Peyer's patch (tissue), 4 donors: Measurements from ENCODE around the gene MAML3. TPM values are rescaled to one million over a fixed set of nuclear protein-coding genes. Genes with fewer than 3 reads are reported as not detected.

Experiments used
- DNase-seq, 3 donors: peaks; one replicate each; pipeline ENCODE4 v3.0.0-alpha.2; 2017 to 2019
- H3K27ac ChIP-seq, 4 donors: fragments of 200-600 bp; sonication (generic); one replicate each; pipeline ENCODE4 v1.5.1; 2016 to 2019
- H3K27me3 ChIP-seq, 2 donors: fragments of 200-600 bp; sonication (generic); one replicate each; pipeline ENCODE4 v1.5.1; 2019
- H3K36me3 ChIP-seq, 3 donors: fragments of 200-600 bp; sonication (generic); one replicate each; pipeline ENCODE4 v1.5.1; 2016 to 2019
- H3K4me1 ChIP-seq, 4 donors: fragments of 200-600 bp; sonication (generic); one replicate each; pipeline ENCODE4 v1.5.1; 2016 to 2019
- H3K4me3 ChIP-seq, 4 donors: fragments of 200-600 bp; sonication (generic); 1 replicate in 3 of 4; 2 replicates in 1 of 4; pipeline ENCODE4 v1.5.1; 2016 to 2019; ENCODE audit warnings: mild to moderate bottlenecking in 1 of 4
- H3K9me3 ChIP-seq, 4 donors: fragments of 200-600 bp; sonication (generic); one replicate each; pipeline ENCODE4 v1.5.1; 2016 to 2019; ENCODE audit warnings: mild to moderate bottlenecking in 1 of 4
- CTCF ChIP-seq, 6 experiments: fragments of 450-650 bp in 4 of 6; fragments of 200-600 bp in 2 of 6; sonication (generic) in 1 of 6; IDR thresholded peaks; one replicate each; pipeline ENCODE4 v1.5.1; 2017 to 2019; ENCODE audit warnings: antibody characterized with exemption in 6 of 6, mild to moderate bottlenecking in 3 of 6, moderate library complexity in 1 of 6
- POLR2A ChIP-seq, 2 donors: fragments of 450-650 bp; IDR thresholded peaks; one replicate each; pipeline ENCODE4 v1.5.1; 2017; ENCODE audit warnings: antibody characterized with exemption in 2 of 2, mild to moderate bottlenecking in 2 of 2, moderate library complexity in 2 of 2
- total RNA-seq, 4 donors: library from RNA; depleted of rRNA; stranded (reverse); fragments of >200 nt; gene quantifications; one replicate each; pipeline ENCODE4 v1.1.0, GENCODE V29; 2016

MAML3 gene
- total RNA-seq, 4 donors from 2014 or later = 6.5 to 44.6 (median 22.1) TPM

GRCh38 chr4:140118931-140119640 lies 34.9 kb downstream of the MAML3 start:
- no peaks in the 10 kb centered on the region for H3K27me3 ChIP-seq
- TF ChIP-seq CTCF (IDR thresholded peaks at IDR 0.05) (no peak), POLR2A (IDR thresholded peaks at IDR 0.05) (no peak)
- no peaks in the 10 kb centered on the region for H3K4me1 ChIP-seq
- H3K27ac ChIP-seq = no peak overlapping the region
- DNase-seq = no peak
- no peak overlapping the region for H3K4me3 ChIP-seq
- H3K9me3 ChIP-seq = no peaks in the 10 kb centered on the region
- no peaks in the 10 kb centered on the region for H3K36me3 ChIP-seq

- no peak for DNase-seq
- Histone ChIP-seq H3K36me3 (no peaks in the 10 kb centered on the region), H3K9me3 (no peaks in the 10 kb centered on the region), H3K4me1 (no peaks in the 10 kb centered on the region), H3K4me3 (no peak overlapping the region), H3K27ac (no peak overlapping the region), H3K27me3 (no peaks in the 10 kb centered on the region)
- no peak for TF ChIP-seq CTCF (IDR thresholded peaks at IDR 0.05)
- TF ChIP-seq POLR2A (IDR thresholded peaks at IDR 0.05) = no peak
Measured at GRCh38 chr4:140117947-140118346, 36.0 kb downstream of the MAML3 start.

- Histone ChIP-seq H3K27ac (no peak overlapping the region), H3K36me3 (no peaks in the 10 kb centered on the region), H3K4me1 (no peaks in the 10 kb centered on the region), H3K4me3 (no peak overlapping the region), H3K27me3 (no peaks in the 10 kb centered on the region), H3K9me3 (no peaks in the 10 kb centered on the region)
- no peak for DNase-seq
- TF ChIP-seq CTCF (IDR thresholded peaks at IDR 0.05) (no peak), POLR2A (IDR thresholded peaks at IDR 0.05) (no peak)
Measured at GRCh38 chr4:140116442-140117104, 37.4 kb downstream of the MAML3 start.

- Histone ChIP-seq H3K4me3 (no peak overlapping the region), H3K27me3 (no peaks in the 10 kb centered on the region), H3K4me1 (no peaks in the 10 kb centered on the region), H3K27ac (no peak overlapping the region), H3K9me3 (no peaks in the 10 kb centered on the region), H3K36me3 (no peaks in the 10 kb centered on the region)
- TF ChIP-seq POLR2A (IDR thresholded peaks at IDR 0.05) = no peak
- TF ChIP-seq CTCF (IDR thresholded peaks at IDR 0.05) = no peak
- DNase-seq = no peak
Measured at GRCh38 chr4:140115140-140115539, 38.8 kb downstream of the MAML3 start.

- TF ChIP-seq POLR2A (IDR thresholded peaks at IDR 0.05) (no peak), CTCF (IDR thresholded peaks at IDR 0.05) (no peak)
- no peaks in the 10 kb centered on the region for H3K9me3 ChIP-seq
- no peaks in the 10 kb centered on the region for H3K36me3 ChIP-seq
- DNase-seq = no peak
- H3K4me3 ChIP-seq = no peak overlapping the region
- no peaks in the 10 kb centered on the region for H3K4me1 ChIP-seq
- no peaks in the 10 kb centered on the region for H3K27me3 ChIP-seq
- no peak overlapping the region for H3K27ac ChIP-seq
Measured at GRCh38 chr4:140113653-140114052, 40.3 kb downstream of the MAML3 start.
